HG03095 (cell line): ENCODE data around the gene DRICH1.
"Not testable (repeated sequence)": the region's sequence is repeated elsewhere in the genome, so short reads cannot be mapped to it uniquely, and the experiment has no call there.

Experiments used
- ATAC-seq: cut with Tn5 transposase; IDR thresholded peaks from one replicate; pipeline ENCODE4 v1.9.1; 2021; ENCODE audit warnings: moderate library complexity; ENCODE audit not compliant: unreplicated experiment

Gene DRICH1

DNA sequence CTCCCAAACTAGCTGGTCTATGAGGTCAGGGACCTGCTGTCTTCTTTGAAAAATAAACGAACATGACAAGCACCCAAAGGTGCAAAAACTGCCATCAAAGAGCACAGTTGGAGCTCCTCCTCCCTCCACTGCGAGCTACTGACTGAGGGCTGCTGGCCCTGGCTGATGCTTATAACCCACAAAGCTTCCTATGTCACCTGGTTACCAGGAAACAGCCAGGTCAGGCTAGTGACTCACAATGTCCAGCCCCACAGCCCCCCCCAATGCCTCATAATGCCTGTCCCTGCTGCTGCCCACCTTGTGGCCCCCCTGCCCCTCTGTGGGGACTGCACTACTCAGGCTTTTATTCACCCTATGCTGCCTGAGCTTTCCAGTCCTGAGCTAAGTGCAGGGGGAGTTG lies at the start of gene DRICH1:
Gene DRICH1, minus strand, starts transcription at position 144 of the 400 bp plus-strand sequence. CDS start 298 bp downstream, outside the sequence.
- no peak for ATAC-seq

- no peak for ATAC-seq
Observed at GRCh38 chr22:23681026-23681809, 49.1 kb upstream of the DRICH1 start.

GRCh38 chr22:23678133-23678532 lies 46.0 kb upstream of the DRICH1 start:
- ATAC-seq: no peak

- no peak for ATAC-seq
Observed at GRCh38 chr22:23677701-23677995, 45.5 kb upstream of the DRICH1 start.

GRCh38 chr22:23676841-23677700 lies 45.0 kb upstream of the DRICH1 start:
- ATAC-seq: not testable (repeated sequence)

DNA sequence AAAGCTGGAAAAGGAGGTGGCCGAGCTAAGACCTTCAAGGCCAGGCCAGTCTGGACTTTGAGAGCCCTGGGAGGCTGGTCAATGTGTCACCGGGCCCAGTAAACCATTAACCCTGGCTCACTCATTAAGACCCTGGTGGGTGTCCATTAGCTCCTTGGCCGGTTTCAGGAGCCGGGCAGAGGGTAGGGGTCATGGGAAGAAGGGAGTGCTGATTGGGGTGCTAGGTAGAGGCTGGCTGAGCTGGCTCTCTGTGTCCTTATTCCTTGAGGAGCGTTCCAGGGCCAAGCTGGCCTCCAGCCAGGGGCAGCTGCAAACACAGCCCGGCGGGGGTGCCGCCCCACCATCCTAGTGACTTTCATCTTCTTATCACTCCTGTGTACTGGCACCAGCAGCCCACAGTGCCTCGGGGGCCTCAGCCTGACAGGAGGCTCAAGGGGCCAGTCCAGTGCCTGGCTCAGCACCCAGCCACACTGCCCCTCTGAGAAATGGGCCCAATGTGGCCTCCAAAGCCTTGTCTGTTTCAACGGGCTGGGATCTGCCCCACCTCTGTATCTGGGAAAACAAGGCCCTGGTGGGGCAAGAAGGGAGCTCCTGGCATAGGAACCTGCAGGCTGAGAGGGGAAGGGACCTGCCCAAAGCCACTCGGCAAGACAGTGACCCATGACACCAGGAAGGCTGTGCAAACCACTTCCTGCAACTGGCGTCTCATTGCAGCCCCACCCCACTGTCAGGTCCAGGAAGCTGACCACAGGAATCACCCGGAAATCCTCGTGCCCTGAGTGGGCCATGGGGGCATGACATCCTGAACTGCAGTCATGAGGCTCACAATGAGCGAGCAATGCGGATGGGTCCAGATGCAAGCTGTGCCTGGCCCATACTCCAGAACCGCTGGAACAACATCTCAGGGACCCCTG lies 43.6 kb upstream of the DRICH1 start:
- ATAC-seq: no peak

DNA sequence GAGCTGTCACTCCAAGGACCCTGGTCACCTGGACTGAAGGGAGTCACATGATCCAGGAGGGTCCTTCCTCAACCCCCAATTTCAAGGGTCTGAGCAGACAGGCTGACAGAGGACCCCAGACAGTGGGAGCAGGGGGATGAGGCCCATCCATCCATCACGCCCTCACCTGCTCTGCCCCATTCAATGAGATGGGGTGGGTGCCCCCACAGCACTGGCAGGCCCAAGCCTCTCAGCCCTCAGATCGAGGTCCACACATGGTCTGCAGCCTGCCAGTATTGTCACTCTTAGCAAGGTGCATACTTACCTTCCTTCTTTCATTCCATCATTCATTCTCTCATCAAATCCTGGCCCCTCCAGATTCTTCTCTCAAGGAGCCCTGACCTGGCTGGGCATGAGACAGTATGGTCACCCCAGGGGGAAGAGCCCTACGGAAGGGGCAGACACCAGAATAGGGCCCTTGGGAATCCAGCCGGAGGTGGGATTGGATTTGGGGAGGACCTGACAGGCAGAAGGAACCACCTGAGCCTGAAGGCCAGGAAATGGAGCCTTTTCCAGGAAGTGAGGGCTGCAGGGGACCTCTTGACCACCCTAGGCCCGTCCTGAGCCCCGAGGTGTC lies 42.9 kb upstream of the DRICH1 start:
- ATAC-seq: not testable (repeated sequence)

- no peak for ATAC-seq
Observed at GRCh38 chr22:23673826-23674690, 41.9 kb upstream of the DRICH1 start.

DNA sequence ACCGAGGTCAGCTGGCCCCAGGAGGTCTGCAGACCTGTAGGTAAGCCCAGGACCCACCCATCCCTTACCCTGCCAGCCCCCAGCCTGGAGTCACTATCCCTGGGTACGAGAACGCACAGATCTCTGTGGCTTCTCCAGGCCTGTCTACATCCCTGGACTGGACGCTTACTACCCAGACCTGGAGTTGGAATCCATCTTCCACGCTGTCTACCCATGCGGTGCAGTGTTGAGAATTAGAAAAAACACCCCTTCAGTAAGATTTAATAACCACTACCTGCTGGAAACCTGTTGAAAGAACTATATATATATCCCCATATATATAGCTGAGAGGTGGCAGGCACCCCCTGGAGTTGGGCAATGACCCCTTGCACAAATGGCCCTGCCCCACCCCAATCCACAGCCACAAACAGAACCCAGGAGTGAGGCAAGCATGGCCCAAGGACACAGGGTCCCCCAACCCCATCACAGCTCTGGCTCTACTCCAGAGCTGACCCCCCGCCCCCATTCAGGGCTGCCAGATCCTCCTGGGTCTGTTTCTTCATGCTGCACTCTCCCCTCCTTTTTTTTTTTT lies 41.0 kb upstream of the DRICH1 start:
- no peak for ATAC-seq

DNA sequence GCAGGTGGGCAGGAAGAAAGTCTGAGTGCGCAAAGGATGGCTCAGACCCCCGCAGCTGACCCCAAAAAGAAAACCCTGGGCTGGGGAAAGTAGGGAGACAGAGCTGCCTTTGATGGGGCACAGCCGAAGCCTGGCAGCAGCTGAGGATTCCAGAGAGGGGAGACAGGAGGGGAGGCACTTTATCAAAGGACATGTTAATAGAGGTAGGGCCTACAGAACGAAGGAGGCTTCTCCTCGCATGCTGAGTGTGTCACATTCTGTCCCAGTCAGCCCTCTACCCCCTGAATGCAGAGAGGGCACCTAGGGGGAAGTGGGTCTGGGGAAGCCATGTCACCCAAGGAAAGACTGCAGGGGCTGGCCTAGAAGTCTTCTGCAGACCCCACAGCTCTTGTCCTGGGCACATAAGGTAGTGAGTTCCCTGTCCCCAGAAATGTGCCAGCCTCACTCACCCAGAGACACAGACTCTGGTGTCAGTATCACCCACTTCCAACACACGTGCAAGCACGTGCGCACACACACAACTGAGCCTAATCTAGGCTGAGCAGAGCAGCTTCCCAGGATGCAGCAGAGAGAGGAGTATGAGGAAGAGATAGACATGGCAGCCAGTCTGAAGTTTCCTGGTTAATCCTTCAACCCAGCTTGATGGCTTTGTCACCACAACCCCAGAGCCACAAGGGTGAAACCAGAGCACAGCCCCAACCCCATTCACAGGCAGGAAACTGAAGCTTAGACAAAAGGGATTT lies 40.4 kb upstream of the DRICH1 start:
- ATAC-seq: not testable (repeated sequence)

DNA sequence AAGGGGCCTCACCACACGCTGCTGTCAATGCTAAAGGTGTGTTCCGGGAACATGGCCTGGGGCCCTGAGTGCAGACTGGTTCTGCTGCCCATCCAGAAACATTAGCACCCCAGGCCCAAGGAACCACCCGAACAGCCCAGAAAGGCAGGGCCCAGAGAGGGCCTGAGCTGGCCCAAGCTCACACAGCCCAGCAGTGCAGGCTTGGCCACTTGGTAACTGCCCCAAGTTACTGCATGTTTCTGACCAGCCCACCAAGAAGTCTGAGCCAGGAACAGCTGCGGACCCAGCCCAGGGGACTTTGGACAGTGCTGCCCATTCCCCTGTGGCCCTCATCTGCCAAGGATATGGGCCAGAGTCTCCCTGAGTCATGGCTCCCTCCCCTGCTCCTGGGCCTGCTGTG lies 39.3 kb upstream of the DRICH1 start:
- ATAC-seq: not testable (repeated sequence)

- ATAC-seq: no peak
Observed at GRCh38 chr22:23670378-23671295, 38.5 kb upstream of the DRICH1 start.

DNA sequence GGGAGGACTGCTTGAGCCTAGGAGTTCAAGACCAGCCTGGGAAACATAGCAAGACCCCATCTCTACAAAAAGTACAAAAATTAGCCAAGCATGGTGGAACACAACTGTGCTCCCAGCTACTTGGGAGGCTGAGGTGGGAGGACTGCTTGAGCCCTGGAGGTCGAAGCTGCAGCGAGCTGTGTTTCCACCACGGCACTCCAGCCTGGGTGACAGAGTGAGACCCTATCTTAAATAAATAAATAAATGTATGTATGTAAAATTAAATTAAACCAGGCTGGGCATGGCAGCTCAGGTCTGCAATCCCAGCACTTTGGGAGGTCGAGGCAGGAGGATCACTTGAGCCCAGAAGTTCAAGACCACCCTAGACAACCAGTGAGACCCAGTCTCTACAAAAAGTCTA lies 28.3 kb upstream of the DRICH1 start:
- not testable (repeated sequence) for ATAC-seq

DNA sequence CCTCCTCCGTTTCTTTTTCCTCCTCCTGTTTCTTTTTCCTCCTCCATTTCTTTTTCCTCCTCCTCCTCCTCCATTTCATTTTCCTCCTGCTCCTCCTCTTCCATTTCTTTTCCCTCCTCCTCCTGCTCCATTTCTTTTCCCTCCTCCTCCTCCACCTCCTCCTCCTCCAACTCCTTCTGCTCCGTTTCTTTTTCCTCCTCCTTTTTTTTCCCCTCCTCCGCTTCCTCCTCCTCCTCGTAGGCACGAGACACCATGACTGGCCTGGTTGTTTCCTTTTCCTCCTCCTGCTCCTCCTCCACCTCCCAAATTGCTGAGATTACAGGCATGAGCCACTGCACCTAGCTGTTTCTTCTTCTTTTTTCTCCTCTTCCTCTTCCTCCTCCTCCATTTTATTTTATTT lies 25.6 kb upstream of the DRICH1 start:
- ATAC-seq: no peak

DNA sequence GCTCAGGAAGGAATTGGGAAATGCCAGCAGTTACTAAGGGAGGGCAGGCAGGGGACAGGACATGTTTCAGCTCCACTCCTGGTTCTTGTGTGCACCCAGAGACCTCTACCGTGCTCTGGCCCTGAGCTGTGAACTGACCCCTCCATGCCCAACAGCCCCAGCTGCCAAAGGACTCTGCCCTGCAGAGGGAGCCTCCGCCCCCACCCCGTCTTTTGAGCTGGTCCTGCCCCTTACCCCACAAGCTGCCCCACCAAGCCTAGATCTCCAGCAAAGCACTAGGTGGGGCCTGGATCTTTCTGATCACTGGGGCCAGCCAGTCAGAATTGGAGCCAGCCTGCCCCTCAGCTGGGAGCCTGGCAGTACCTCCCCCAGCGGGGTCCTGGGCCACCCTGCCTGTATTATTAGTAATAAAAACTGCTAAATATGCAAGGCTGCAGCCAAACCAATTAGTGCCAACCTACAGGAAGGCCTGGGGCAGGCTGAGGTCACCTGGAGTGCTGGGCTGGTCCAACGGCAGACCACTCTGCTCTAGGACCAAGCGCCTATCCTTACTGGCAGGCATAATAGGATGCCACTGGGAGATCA lies 23.9 kb upstream of the DRICH1 start:
- no peak for ATAC-seq

- no peak for ATAC-seq
Observed at GRCh38 chr22:23652711-23653110, 20.6 kb upstream of the DRICH1 start.

- no peak for ATAC-seq
Observed at GRCh38 chr22:23652286-23652685, 20.2 kb upstream of the DRICH1 start.
